ENCODE data around the gene TMEM231.
A peak's percentile ranks its signal among the peaks of the same experiment; 100 is the strongest.
"Not testable (repeated sequence)": the region's sequence is repeated elsewhere in the genome, so short reads cannot be mapped to it uniquely, and the experiment has no call there.

Gene TMEM231, protein sequence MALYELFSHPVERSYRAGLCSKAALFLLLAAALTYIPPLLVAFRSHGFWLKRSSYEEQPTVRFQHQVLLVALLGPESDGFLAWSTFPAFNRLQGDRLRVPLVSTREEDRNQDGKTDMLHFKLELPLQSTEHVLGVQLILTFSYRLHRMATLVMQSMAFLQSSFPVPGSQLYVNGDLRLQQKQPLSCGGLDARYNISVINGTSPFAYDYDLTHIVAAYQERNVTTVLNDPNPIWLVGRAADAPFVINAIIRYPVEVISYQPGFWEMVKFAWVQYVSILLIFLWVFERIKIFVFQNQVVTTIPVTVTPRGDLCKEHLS

DNA sequence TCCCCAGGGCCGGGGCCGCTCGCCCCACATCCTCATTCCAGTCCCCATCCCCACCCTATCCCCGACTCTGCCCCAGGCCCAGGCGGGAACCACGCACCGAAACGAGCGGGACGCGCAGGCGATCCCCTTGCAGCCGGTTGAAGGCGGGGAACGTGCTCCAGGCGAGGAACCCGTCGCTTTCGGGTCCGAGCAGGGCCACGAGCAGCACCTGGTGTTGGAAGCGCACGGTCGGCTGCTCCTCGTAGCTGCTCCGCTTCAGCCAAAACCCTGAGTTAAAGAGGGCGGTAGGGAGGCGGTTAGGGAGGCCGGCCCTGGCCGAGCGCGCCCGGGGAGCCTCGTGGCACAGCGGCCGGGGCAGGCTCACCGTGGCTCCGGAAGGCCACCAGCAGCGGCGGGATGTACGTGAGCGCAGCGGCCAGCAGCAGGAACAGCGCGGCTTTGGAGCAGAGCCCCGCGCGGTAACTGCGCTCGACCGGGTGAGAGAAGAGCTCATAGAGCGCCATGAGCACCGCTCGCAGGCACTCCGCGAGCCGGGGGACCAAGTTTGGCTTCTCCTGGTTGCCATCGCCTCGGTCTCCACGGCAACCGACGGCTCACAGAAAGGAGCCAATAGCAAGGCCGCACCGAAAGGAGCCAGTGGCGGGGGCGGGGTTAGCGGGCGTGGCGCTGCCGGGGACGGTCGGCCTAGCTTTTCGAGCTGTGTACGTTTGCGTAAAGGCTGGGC, at the start of gene TMEM231:
Gene TMEM231 (minus strand): TSS at position 546 of the 724 bp plus-strand sequence. CDS start 43 bp downstream, at position 503.
- peak; percentile 97 for DNase-seq

DNA sequence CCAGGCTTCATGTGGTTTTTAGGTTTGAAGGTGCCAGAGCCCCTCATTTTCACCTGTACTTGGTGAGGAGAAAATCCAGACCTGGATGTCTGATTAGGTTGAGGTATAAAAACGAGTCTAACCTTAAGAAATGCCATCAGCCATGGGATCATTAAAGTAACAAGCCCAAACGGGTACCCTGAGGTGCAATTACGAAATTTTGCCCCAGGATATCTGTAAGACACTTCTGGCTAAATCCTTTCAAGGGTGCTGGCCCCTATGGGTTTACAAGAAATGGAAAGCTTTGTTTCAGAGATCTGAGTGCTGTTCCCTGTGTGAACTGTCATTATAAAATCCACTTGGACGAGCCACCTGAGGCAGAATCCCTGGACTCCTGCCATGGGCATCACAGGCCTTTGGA, 47.2 kb upstream of the TMEM231 start:
- DNase-seq = no peak

DNA sequence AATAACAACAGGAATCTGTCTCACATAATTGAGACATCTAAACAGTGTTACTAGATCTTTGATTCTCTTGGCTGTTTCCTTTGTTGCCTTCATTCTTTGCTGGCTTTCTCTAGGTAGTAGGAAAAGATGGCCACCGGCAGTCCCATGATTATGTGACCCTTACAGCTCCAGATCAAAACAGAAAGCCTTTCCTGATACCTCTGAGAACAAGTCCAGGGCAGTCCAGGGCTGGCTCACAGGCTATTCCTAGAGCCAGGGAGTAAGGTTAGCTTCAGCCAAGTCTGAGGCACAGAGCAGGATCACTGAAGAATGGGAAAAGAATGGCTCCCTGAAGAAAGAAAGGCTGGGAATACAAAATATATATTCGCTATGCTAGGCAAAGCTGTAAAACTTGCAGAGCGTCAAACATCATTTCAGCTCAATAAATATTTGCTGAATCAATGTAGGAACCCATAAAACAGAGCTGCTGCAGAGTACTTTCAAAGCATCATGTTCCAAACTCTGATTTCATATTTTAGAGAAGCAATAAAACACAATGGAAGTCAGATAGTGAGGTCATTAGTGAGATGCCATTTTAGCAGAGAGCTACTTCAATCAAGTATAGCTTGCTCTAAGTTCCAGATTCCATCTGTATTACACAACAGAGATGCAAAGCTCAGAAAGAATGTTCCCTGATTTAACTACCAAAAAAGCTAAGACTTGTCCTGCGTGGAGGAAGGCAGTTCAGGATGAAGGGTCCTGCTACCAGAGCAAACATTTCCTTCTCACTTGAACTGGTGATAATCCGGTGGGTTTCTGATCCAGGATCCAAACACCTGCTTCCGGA, 43.6 kb upstream of the TMEM231 start:
- no peak for DNase-seq

DNA sequence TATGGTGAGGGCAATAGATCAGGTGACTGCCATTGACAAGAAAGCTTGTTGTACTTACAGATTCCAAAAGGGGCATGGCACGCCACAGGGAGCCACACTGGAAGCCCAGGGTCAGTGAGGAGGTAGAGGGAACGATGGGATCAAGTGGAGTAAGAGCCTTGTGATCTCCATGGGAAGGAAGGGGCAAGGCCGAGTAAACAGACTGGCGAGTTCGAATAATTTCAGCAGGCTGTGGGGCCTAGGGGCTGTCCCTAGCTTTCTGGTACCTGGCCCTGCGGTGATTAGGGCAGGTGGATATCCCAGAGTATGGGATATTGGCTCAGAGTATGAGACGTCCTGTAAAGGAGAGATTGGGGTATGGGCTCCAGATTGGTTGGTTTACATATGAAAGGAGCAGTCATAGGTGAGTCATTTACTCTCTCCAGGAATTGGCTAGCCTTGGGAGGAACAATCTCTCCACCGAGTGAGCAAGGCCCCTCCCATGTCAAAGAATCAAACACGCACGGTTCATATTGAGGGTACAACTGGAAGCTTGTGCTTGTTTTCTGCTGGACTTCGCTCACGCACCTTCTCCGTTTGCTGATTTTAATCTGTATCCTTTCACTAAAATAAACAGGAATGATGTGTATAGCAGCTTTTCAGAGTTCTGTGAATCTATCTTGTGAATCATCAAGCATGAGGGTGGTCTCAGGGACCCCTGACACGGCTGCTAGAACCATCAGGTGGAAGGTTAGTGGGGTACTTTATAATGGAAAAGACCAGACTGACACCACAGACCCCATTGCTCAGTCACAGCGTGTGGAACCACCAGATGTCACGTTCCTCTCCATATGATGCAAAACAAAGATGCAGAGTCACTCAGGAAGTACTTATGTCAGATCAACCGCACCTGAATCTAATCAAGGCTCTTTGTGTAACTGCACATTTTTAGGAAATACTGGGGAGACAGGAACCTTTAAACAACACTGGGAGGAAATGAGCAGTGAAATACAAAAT, 38.1 kb upstream of the TMEM231 start:
- DNase-seq = no peak

DNA sequence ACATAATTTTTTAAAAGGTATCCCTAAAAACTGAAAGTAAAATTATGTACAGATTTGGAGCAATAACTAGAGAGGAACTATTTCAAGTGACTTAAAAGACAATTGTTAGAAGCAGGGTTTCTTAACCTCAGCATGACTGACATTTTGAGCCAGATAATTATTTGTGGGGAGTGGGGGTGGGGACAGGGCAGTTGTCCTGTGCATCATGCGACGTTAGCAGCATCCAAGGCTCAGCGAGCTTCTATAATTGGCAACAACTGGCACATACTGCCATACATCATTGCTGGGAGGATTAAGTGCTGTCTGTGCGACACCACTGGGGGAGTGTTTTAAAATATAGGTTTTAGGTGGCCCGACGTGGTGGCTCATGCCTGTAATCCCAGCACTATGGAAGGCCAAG, 37.3 kb upstream of the TMEM231 start:
- DNase-seq = no peak

DNA sequence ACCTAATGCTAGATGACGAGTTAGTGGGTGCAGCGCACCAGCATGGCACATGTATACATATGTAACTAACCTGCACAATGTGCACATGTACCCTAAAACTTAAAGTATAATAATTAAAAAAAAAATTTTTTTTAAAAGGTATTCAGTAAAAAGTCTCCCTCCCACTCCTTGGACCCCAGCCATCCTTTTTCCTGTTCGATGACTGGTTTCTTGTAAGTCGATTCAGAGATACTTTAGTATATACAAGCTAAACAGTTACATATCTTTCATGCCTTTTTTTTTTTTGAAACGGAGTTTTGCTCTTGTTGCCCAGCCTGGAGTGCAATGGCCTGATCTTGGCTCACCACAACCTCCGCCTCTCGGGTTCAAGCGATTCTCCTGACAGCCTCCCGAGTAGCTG, 35.9 kb upstream of the TMEM231 start:
- not testable (repeated sequence) for DNase-seq

DNA sequence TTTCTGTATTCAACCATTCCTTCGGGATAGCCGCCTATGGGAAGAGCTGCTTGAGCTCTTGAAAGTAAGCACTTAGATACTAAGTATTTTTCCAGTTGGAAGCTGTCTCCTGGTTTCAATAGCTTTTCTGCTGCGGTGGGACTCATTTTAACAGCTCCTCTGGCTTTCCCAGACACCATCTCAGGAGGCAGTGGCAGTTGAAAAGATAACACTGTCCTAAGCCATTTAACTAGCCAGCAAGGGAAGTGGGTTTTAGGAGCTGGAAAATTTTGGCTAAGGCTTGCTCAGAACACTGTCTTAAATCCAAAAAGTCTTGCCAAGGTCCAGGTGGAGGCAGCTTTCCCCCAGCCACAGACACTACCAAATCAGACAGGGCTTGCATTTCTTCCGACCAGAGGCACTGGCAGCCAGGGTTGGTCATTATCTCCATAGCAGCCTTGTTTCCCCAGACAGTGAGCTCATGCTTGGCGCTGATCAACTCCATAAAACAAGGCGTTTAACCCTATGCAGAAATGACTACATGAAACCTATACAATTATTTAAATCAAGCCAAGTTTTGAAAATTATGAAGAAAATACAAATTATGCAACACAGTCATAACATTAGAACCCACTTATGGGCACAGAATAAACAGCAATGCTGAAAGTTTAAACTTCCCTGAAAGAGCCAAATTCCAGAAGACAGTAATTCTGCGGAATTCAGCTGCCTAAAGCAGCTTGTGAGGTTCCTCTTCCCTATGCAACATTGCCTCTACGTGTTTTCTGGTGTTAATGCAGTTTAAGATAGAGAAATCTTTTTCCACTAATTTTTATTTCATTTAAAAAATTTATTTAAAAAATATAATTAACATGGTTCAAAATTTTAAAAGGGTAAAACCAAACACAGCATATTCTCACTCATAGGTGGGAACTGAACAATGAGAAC, 35.1 kb upstream of the TMEM231 start:
- DNase-seq = no peak

DNA sequence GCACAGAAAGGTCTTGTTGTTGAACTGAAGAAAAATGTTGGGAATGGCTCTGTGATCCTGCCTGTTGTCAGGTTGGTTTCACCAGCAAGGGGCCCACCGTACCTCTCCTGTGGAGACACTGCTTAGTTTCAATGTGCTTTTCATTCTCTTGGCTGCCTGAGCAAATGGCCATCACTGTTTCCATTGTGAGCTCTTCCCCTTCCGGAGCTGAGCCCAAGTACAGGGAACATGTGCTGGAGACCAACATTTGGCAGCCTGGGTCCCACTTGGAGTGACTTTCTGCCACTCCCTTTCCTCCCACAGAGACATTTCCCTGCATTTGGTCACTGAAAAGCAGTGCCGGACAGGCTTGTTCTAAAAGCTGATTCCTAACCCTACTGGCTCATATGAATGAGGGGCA, 33.3 kb upstream of the TMEM231 start:
- DNase-seq = no peak

DNA sequence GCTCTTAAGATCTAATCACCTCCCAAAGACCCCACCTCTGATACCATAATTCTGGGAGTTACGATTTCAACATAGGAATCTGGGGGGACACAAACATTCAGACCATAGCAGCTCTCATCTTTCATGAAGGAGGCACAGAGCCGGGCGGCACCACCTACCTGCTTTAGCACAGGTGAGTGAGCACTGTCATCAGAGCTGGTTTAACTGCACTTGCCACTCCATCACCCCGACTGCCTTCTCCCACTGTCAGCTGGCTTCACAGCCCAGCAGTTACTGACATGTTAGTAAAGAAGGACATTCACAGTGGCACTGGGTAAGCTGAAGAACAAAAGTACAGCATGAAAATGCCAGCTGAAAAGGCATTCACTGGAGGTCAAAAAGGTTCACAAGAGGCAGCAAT, 32.7 kb upstream of the TMEM231 start:
- no peak for DNase-seq

DNA sequence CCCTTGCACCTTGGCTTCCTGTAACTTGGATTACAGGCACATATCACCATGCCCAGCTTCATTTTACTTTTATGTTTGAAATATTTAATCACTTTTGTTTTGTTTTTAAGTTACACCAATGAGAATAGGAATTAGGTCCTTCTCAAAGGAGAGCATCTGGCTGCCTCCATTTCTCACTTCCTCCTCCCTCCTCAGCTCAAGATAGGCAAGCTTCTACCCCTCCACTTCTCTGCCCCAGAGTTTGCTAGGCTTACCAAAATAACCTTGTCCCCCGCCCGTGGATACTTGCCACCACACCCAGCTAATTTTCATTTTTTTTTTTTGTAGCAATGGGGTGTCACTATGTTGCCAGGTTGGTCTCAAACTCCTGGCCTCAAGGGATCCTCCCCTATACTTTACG, 28.1 kb upstream of the TMEM231 start:
- no peak for DNase-seq

DNA sequence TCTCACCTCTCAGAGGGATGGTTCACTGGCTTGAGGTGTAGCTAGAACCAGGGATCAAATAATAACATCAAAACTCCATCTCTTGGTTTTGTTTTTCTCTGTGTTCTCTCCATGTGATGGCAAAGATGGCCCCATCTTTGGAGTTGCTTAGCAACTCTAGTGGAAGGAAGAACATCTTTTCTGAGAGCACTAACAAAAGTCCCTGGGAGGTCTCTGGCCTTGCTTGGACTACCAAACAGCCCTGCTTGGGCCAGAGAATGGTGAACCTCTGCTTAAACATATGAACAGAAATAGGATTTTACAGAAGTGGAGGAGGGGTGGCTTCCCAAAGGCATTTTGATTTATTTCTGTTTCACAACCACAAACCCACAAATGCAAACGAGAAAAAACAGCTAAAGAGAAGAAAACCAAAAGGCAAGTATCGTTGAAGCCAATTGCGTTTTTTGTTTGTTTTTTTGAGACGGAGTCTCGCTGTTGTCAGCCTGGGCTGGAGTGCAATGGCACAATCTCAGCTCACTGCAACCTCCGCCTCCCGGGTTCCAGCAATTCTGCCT, 23.3 kb upstream of the TMEM231 start:
- DNase-seq = no peak

DNA sequence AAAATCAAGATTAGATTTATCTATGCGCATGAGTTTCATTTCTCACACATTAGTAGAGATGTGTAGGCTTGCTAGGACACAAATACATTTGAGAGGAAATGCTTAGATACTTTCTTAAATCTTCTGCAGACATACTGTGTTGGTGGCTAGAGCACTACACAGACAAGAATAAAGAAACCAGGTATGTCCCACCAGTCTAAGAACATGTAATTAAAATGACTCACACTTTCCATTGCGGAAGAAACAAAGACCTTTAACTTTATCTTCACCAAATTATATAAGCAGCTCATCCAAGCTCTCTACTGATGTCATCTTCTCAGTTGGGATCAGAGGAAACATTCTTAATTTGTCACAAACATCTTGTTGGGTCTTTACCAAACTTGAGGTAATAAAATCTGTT, 22.7 kb upstream of the TMEM231 start:
- no peak for DNase-seq

DNA sequence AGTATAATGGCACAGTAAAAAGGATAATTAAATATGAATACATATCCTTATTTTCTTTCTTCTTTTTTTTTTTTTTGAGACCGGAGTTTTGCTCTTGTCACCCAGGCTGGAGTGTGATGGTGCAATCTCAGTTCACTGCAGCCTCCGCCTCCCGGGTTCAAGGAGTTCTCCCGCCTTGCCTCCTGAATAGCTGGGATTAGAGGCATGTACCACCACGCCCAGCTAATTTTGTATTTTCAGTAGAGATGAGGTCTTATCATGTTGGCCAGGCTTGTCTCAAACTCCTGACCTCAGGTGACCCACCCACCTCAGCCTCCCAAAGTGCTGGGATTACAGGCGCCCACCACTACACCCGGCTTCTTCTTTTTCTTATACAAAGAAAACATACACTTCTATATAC, 22.2 kb upstream of the TMEM231 start:
- no peak for DNase-seq

DNA sequence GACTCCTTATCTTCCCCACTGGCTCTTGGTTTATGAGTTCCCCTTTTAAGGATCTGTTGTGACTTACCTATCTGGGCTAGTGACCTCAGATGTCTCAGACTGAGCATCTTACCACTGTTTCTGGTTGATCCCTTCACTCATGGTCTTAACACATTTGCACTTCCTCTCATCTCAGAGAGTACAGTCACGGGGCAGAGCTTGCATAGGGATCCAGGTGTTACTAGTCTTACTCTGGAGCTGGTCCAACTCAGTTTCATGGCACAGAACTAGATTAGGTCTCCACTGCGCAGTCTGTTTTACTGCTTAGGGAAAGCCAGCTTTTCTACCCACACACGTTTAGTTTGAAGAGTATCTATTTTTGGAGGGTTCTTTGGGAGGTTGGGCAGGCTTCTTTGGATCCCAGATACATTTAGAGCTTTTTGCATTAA, 20.3 kb upstream of the TMEM231 start:
- no peak for DNase-seq

DNA sequence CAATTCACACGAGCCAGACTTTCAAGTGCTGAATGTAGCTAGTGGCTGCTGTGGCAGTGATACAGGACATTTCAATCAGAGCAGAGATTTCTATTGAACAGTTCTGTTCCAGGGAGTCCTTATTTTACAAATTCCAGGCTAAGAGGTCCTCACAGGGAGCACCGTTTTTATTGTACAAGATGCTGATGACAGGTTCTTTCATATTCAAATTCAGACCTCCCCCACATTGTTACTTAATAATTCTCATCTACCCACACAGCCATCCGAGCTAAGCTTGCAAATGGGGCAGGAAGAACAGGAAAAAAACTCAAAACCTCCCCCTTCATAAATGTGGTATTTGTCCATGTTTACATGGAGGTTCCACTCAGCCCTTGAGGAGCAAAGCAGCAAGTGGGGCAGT, 19.9 kb upstream of the TMEM231 start:
- no peak for DNase-seq

DNA sequence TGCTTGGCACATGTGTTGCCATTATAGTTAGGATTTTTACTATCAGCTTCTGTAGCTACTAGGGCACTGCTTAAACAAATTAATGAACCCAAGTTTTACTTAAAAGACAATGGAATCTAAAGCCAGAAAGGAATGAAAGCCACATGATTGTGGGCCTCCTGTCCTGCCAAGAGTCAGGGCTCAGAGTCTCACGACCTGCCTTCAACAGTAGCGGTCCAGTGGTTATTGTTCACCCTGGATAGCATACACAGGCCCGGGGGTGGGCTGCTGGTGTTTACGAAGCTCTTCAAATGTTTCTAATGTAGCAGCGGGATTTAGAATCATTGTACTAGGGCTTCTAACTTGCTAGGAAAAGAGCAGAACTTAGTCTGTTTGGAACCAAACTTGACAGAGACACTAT, 17.9 kb upstream of the TMEM231 start:
- DNase-seq = no peak

DNA sequence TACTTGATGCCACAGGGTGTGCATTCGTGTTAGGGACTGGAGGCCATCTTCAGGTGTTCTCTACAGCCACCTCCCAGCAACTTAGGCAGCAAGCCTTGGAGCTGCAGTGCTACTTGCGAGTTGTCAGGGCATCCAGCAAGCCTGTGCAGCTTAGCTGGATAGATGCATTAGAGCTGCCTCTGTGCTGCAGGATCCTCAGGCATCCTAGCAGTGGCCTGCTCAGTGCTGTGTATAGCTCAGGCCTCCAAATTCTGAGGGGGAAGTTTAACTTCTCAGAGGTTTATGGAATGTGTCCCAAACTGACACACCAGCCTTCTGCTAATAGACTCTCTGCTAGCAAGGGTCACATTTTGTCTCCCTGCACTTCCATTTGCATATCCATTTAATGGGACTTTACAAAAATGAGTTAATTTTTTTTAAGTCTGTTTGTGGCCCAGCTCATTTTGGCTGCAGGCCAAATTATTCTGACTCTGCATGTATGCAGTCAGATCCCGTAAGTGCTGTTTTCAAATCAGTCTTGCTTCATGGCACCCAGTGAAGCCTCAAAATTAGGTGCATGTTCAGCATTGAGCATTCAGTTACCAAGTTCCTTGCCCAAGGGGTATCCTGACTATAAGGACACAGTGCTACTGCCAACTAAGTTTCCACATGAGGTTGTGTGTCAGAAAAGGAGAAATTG, 17.0 kb upstream of the TMEM231 start:
- DNase-seq = no peak

DNA sequence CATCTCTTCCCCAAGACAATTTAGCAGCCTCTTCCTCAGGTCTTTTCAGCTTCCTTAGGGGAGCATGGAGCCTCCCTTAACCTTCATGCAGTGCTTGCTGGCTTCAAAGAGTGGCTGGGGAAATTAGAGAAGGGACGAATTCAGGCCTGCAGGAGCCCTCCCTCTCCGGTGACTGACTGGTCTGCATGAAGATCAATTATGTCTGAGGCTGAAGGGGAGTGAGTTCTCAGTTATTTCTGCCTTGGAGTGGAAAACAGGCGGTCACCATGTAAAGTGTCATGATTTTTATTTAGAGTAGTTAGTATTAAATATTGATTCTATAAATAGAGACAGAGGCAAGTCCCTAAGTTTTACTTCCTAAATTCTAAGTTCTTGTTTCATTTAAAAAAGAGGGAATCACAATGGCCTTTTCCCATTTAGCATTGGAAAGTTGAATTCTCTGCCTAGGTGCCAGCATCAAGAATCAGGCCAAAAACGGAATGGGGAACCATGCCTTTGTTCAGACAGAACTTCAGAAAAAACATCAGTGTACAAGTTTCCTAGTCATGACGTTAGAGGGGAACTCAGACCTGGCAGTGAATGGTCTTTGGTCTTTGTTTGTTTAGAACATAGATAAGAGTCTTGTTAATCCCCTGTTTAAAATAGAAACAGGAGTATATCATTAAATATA, 14.5 kb upstream of the TMEM231 start:
- DNase-seq = no peak

DNA sequence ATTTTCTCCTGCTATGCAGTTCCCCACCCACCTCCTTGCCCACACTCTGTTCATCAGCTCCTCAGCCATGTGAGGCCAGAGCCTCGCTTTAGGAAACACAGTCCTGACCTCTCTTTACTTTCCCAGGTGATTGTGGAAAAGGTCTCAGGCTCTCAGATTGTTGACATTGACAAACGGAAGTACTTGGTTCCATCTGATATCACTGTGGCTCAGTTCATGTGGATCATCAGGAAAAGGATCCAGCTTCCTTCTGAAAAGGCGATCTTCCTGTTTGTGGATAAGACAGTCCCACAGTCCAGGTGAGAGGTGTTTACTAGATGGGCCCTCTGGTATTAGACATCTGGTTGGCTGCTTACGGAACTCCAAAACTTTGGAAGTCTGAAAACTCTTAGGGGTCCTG, 11.9 kb upstream of the TMEM231 start:
- no peak for DNase-seq

Measured in CD4-positive, alpha-beta T cell treated with Interleukin-4 for 1 hour (primary cell).